Vagina (tissue), 2 donors: ENCODE measurements around the gene OR2AG2. TPM values are rescaled to one million over a fixed set of nuclear protein-coding genes. Genes with fewer than 3 reads are reported as not detected.
A peak's percentile ranks its signal among the peaks of the same experiment; 100 is the strongest.

Experiments
- DNase-seq, 2 donors: peaks; one replicate each; pipeline ENCODE4 v3.0.0-alpha.2; 2017; ENCODE audit errors: extremely low spot score in 2 of 2
- H3K27ac ChIP-seq: fragments of 200-600 bp; sonication (generic); one replicate; pipeline ENCODE4 v1.5.1; 2019
- H3K27me3 ChIP-seq: fragments of 200-600 bp; sonication (generic); one replicate; pipeline ENCODE4 v1.5.1; 2019
- H3K36me3 ChIP-seq, 2 donors: fragments of 200-600 bp; sonication (generic); one replicate each; pipeline ENCODE4 v1.5.1; 2017 to 2019
- H3K4me1 ChIP-seq: fragments of 200-600 bp; sonication (generic); one replicate; pipeline ENCODE4 v1.5.1; 2019
- H3K4me3 ChIP-seq, 2 donors: fragments of 200-600 bp; sonication (generic); 1 replicate in 1 of 2; 2 replicates in 1 of 2; pipeline ENCODE4 v1.5.1; 2016 to 2019
- H3K9me3 ChIP-seq: fragments of 200-600 bp; sonication (generic); one replicate; pipeline ENCODE4 v1.5.1; 2019
- CTCF ChIP-seq, 3 experiments: fragments of 450-650 bp in 2 of 3; fragments of 200-600 bp in 1 of 3; sonication (generic) in 1 of 3; IDR thresholded peaks; one replicate each; pipeline ENCODE4 v1.5.1; 2017 to 2019; ENCODE audit warnings: antibody characterized with exemption in 3 of 3, mild to moderate bottlenecking in 2 of 3, moderate library complexity in 2 of 3
- POLR2A ChIP-seq, 2 donors: fragments of 450-650 bp; IDR thresholded peaks; one replicate each; pipeline ENCODE4 v1.6.1; 2017; ENCODE audit warnings: antibody characterized with exemption in 2 of 2, mild to moderate bottlenecking in 2 of 2, moderate library complexity in 2 of 2
- POLR2AphosphoS5 ChIP-seq, 2 donors: sonication (generic); formaldehyde crosslinking; IDR thresholded peaks; one replicate each; pipeline ENCODE4 v1.9.0; 2017; ENCODE audit warnings: antibody characterized with exemption in 2 of 2, mild to moderate bottlenecking in 2 of 2, low read depth in 1 of 2; ENCODE audit not compliant: insufficient read depth in 1 of 2
- intact Hi-C: fragments of 100-400 bp; cut with DNase I; formaldehyde crosslinking; loops from one replicate; pipeline ENCODE4 v1.15.1; 2023
- total RNA-seq: library from RNA; depleted of rRNA; stranded (reverse); fragments of >200 nt; gene quantifications from one replicate; pipeline ENCODE4 v1.2.3, GENCODE V29; 2016

OR2AG2 gene
- total RNA-seq, 1 donor from 2014 or later: not detected

- intact Hi-C loops: no loop called here
These were observed 10.9 kb upstream of the OR2AG2 start, which contains the start of gene OR2AG1 for GRCh38 chr11:6782720-6783119. Gene OR2AG1 (plus strand): TSS chr11:6783020. CDS start chr11:6785038, 2,018 bp downstream.

GRCh38 chr11:6780829-6781228 is 9.1 kb upstream of the OR2AG2 start:
- intact Hi-C loops: no loop called here

More at GRCh38 chr11:6782720-6783119, 10.9 kb upstream of the OR2AG2 start, which contains the start of gene OR2AG1:
- no peak for DNase-seq
- no peaks in the 10 kb centered on the region for H3K4me1 ChIP-seq
- TF ChIP-seq POLR2AphosphoS5 (IDR thresholded peaks at IDR 0.05; ENCODE audit: insufficient read depth in 1 of 2, low read depth in 1 of 2) (no peak), POLR2A (IDR thresholded peaks at IDR 0.05) (no peak), CTCF (IDR thresholded peaks at IDR 0.05) (no peak)
- H3K9me3 ChIP-seq: no peaks in the 10 kb centered on the region
- no peaks in the 10 kb centered on the region for H3K27me3 ChIP-seq
- no peaks in the 10 kb centered on the region for H3K36me3 ChIP-seq
- H3K27ac ChIP-seq: no peak within 1 kb of the TSS
- H3K4me3 ChIP-seq: no peak within 1 kb of the TSS

GRCh38 chr11:6778518-6778917 is 6.7 kb upstream of the OR2AG2 start:
- no peaks in the 10 kb centered on the region for H3K9me3 ChIP-seq
- H3K27me3 ChIP-seq: no peaks in the 10 kb centered on the region

More at GRCh38 chr11:6780829-6781228, 9.1 kb upstream of the OR2AG2 start:
- TF ChIP-seq CTCF (IDR thresholded peaks at IDR 0.05): no peak
- no peak for TF ChIP-seq POLR2AphosphoS5 (IDR thresholded peaks at IDR 0.05; ENCODE audit: insufficient read depth in 1 of 2, low read depth in 1 of 2)
- no peak for TF ChIP-seq POLR2A (IDR thresholded peaks at IDR 0.05)
- H3K27me3 ChIP-seq: no peaks in the 10 kb centered on the region
- H3K36me3 ChIP-seq: no peaks in the 10 kb centered on the region
- H3K4me3 ChIP-seq: no peak overlapping the region
- H3K27ac ChIP-seq: no peak overlapping the region
- H3K9me3 ChIP-seq: no peaks in the 10 kb centered on the region
- DNase-seq: no peak
- H3K4me1 ChIP-seq: no peaks in the 10 kb centered on the region

GRCh38 chr11:6757373-6757967 is 14.3 kb downstream of the OR2AG2 start:
- H3K27me3 ChIP-seq: no peaks in the 10 kb centered on the region
- H3K4me3 ChIP-seq: no peak overlapping the region
- intact Hi-C loops: no loop called here
- H3K36me3 ChIP-seq: no peaks in the 10 kb centered on the region
- TF ChIP-seq CTCF (IDR thresholded peaks at IDR 0.05) (peak; percentile 22 to 37 (median 34)), POLR2AphosphoS5 (IDR thresholded peaks at IDR 0.05; ENCODE audit: insufficient read depth in 1 of 2, low read depth in 1 of 2) (no peak), POLR2A (IDR thresholded peaks at IDR 0.05) (no peak)
- no peak for DNase-seq
- H3K27ac ChIP-seq: no peak overlapping the region
- H3K4me1 ChIP-seq: no peaks in the 10 kb centered on the region
- no peaks in the 10 kb centered on the region for H3K9me3 ChIP-seq

More at GRCh38 chr11:6778518-6778917, 6.7 kb upstream of the OR2AG2 start:
- TF ChIP-seq POLR2A (IDR thresholded peaks at IDR 0.05) (no peak), POLR2AphosphoS5 (IDR thresholded peaks at IDR 0.05; ENCODE audit: insufficient read depth in 1 of 2, low read depth in 1 of 2) (no peak), CTCF (IDR thresholded peaks at IDR 0.05) (no peak)
- Histone ChIP-seq H3K27ac (no peak overlapping the region), H3K4me3 (no peak overlapping the region), H3K36me3 (no peaks in the 10 kb centered on the region), H3K4me1 (no peaks in the 10 kb centered on the region)
- intact Hi-C loops: no loop called here
- no peak for DNase-seq

GRCh38 chr11:6755953-6756347 is 15.8 kb downstream of the OR2AG2 start:
- Histone ChIP-seq H3K27me3 (no peaks in the 10 kb centered on the region), H3K27ac (no peak overlapping the region), H3K9me3 (no peaks in the 10 kb centered on the region), H3K4me3 (no peak overlapping the region), H3K36me3 (no peaks in the 10 kb centered on the region), H3K4me1 (no peaks in the 10 kb centered on the region)
- DNase-seq: no peak
- intact Hi-C loops: no loop called here
- TF ChIP-seq CTCF (IDR thresholded peaks at IDR 0.05) (no peak), POLR2A (IDR thresholded peaks at IDR 0.05) (no peak), POLR2AphosphoS5 (IDR thresholded peaks at IDR 0.05; ENCODE audit: insufficient read depth in 1 of 2, low read depth in 1 of 2) (no peak)
